ENCODE results near the gene GPR157.

Gene GPR157

DNA sequence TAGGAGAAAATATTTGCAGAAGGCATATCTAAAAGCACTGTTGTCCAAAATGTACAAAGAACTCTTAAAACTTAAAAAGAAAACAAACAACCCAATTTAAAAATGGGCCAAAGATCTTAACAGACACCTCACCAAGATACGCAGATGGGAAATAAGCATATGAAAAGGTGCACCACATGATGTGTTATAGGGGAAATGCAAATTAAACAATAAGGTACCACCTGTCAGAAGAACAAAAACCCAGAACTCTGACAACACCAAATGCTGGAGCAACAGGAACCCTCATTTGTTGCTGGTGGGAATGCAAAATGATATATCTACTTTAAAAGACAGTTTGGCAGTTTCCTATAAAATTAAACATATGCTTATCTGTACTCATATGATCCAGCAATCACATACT lies 77.5 kb downstream of the GPR157 start:
- ChIA-PET CTCF (interaction anchor here (2.5 to 3.5 kb wide), 2 partner anchors 11 to 51 kb away, joined by 8 to 13 read pairs; no protein-coding TSS in a partner anchor), POLR2A (no interaction called here)
- TF ChIP-seq, protein P1, sequence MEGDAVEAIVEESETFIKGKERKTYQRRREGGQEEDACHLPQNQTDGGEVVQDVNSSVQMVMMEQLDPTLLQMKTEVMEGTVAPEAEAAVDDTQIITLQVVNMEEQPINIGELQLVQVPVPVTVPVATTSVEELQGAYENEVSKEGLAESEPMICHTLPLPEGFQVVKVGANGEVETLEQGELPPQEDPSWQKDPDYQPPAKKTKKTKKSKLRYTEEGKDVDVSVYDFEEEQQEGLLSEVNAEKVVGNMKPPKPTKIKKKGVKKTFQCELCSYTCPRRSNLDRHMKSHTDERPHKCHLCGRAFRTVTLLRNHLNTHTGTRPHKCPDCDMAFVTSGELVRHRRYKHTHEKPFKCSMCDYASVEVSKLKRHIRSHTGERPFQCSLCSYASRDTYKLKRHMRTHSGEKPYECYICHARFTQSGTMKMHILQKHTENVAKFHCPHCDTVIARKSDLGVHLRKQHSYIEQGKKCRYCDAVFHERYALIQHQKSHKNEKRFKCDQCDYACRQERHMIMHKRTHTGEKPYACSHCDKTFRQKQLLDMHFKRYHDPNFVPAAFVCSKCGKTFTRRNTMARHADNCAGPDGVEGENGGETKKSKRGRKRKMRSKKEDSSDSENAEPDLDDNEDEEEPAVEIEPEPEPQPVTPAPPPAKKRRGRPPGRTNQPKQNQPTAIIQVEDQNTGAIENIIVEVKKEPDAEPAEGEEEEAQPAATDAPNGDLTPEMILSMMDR (IDR thresholded peaks at IDR 0.05; ENCODE audit: control extremely low read depth, extremely low read depth, low read depth, missing control alignments) = no peak
- no peak for DNase-seq (ENCODE audit: extremely low spot score)

DNA sequence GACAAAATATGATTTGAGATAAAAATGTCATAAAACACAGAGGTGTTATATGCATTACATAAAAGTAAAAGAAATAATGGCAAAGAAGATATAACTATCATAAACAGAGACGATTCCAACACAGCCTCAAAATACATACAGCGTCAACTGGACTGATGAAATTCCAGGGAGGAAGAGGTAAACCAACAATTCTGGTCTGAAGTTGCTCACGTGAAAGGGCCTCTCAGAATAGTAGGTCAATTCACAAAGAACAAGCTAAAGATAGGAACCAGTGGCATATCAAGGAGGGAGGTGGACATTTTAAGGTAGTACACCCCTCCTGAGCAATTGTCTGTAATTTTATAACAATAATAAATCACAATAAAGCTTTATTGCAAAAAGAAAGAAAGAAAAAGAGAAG lies 78.1 kb downstream of the GPR157 start:
- ChIA-PET CTCF (interaction anchor here (2.5 to 3.5 kb wide), 2 partner anchors 12 to 51 kb away, joined by 8 to 13 read pairs; no protein-coding TSS in a partner anchor), POLR2A (no interaction called here)
- TF ChIP-seq, protein P1 (IDR thresholded peaks at IDR 0.05; ENCODE audit: control extremely low read depth, extremely low read depth, low read depth, missing control alignments) = no peak
- no peak for DNase-seq (ENCODE audit: extremely low spot score)
